Measurements from ENCODE around the gene PRODH2. TPM values are rescaled to one million over a fixed set of nuclear protein-coding genes. Genes with fewer than 3 reads are reported as not detected.

The PRODH2 gene
- total and polyA plus RNA-seq, 2 of the 13 experiments (the other 11 are each of a cell fraction or from before 2014, with no cell fraction given): 86.7 to 118 TPM

DNA sequence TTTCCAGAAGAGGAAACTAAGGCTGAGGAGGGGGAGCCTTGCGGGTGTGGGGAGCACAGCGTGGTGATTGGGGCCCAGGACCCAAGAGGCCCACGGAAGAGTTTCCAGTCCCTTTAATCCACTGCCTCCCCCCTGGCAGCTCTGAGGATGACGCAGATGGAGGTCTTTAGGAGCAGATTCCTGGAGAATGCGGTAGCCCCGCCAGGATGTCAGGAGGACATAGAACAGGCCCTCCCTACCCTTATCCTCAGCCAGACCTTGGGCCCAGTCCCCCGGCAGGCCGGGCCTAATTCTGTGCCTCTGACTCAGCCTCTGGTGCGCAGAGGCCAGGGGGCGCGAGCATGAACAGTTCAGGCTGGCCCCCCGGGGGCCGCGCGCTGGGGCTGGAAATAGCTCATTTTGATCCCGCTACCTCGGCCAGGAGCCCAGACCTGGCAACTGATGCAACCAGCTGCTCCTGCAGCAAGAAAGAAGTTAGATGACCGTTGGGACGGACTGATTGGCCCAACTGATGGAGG, 55.4 kb downstream of the PRODH2 start:
- Histone ChIP-seq H3K27me3 (ENCODE audit: control insufficient read depth in 1 of 2, insufficient read depth in 2 of 2, low read length in 2 of 2) (no peaks in the 10 kb centered on the region), H3K36me3 (replicated peaks in 1 of 2; ENCODE audit: control insufficient read depth in 1 of 2, insufficient read depth in 2 of 2, low read length in 2 of 2) (peaks cover 5 to 34% of the 10 kb centered on the region in 2 experiments; a peak in 4 of 5 replicates), H3K79me2 (ENCODE audit: insufficient read depth, low read length) (peaks cover 6% of the 10 kb centered on the region), H3K4me3 (replicated peaks in 1 of 3; ENCODE audit: insufficient read depth in 1 of 3, low read depth in 2 of 3, low read length in 3 of 3) (peak overlapping the region; percentile 65 to 83 (median 79)), H3K4me1 (ENCODE audit: insufficient read depth, low read length) (peaks cover 20% of the 10 kb centered on the region), H3K9me3 (ENCODE audit: low read length) (no peaks in the 10 kb centered on the region), H3K4me2 (ENCODE audit: low read depth, low read length) (peak overlapping the region; percentile 86), H4K20me1 (ENCODE audit: insufficient read depth, low read length) (no peaks in the 10 kb centered on the region), H3K27ac (ENCODE audit: extremely low read length, insufficient read depth, low read length) (peak overlapping the region; percentile 79), H2AFZ (ENCODE audit: low read length) (no peak overlapping the region), H3K9ac (ENCODE audit: insufficient read depth, low read depth, low read length) (peak overlapping the region; percentile 74)
- ChIA-PET POLR2A (interaction anchor here (0.7 to 1.5 kb wide), 4 partner anchors 9 to 17 kb away, joined by 3 to 17 read pairs (median 6); partner anchors contain the start of genes LIN37, PSENEN and U2AF1L4), CTCF (ENCODE audit: low intra/inter-chr PET ratio, low total read pairs) (no interaction called here)
- DNase-seq (ENCODE audit: low spot score) (peak; percentile 24), FAIRE-seq (no peak), ATAC-seq (peak; percentile 46)
- in situ Hi-C loops (cut with HindIII; ENCODE audit: extremely low pct_ligation_motif_present, low pct_unique_long_range_greater_than_20kb): no loop called here
- TSS peak; percentile 85 for BruUV-seq (replicated peaks)
- intact Hi-C loops (cut with micrococcal nuclease; ENCODE audit: unreplicated experiment): no loop called here
- WGBS (ENCODE audit: low lambda C conversion rate): 25% methylated on average over 5 of the region's 19 CpGs
- TF ChIP-seq ZBTB4 (CRISPR knock-in tag; IDR thresholded peaks at IDR 0.05; ENCODE audit: borderline replicate concordance) (0 out of 2 replicates have a peak, but pooled peaks have one; percentile 3), ZC3H4 (CRISPR knock-in tag; IDR thresholded peaks at IDR 0.05; ENCODE audit: borderline replicate concordance) (no peak), YY1 (IDR thresholded peaks at IDR 0.05; ENCODE audit: insufficient read depth, insufficient replicate concordance, low read depth, low read length) (peak; percentile 10), ZEB1 (IDR thresholded peaks at IDR 0.05; ENCODE audit: insufficient replicate concordance, low read depth) (no peak), PAXIP1 (CRISPR knock-in tag; conservative IDR thresholded peaks at IDR 0.05) (peak; percentile 13; the same call in 1 of the 2 replicates), EHMT2 (IDR thresholded peaks at IDR 0.05; ENCODE audit: borderline replicate concordance, low read depth, low read length) (no peak), CEBPG (CRISPR knock-in tag; IDR thresholded peaks at IDR 0.05) (peak; percentile 58), CBX2 (IDR thresholded peaks at IDR 0.05; ENCODE audit: low read depth, low read length) (no peak), CBX2 (CRISPR knock-in tag; IDR thresholded peaks at IDR 0.05; ENCODE audit: low read depth) (no peak), ZFYVE20 (CRISPR knock-in tag; IDR thresholded peaks at IDR 0.05; ENCODE audit: borderline replicate concordance, low read depth) (no peak)
- TF ChIP-seq, protein P1, sequence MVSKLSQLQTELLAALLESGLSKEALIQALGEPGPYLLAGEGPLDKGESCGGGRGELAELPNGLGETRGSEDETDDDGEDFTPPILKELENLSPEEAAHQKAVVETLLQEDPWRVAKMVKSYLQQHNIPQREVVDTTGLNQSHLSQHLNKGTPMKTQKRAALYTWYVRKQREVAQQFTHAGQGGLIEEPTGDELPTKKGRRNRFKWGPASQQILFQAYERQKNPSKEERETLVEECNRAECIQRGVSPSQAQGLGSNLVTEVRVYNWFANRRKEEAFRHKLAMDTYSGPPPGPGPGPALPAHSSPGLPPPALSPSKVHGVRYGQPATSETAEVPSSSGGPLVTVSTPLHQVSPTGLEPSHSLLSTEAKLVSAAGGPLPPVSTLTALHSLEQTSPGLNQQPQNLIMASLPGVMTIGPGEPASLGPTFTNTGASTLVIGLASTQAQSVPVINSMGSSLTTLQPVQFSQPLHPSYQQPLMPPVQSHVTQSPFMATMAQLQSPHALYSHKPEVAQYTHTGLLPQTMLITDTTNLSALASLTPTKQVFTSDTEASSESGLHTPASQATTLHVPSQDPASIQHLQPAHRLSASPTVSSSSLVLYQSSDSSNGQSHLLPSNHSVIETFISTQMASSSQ (IDR thresholded peaks at IDR 0.05; ENCODE audit: low read depth): no peak
- TF ChIP-seq, protein P1 (CRISPR knock-in tag; IDR thresholded peaks at IDR 0.05; ENCODE audit: borderline replicate concordance): no peak
